BLaER1 treated with 17β-estradiol and CSF1 and Interleukin-3, amounts not matched to agents 10 nM and 100 nM (cell line): ENCODE measurements around the gene WDR5.

ENCODE experiments used
- H3K27ac ChIP-seq, 11 experiments: shearing (Covaris generic); formaldehyde crosslinking; 2 replicates each; pipeline ENCODE4 v1.8.1; 2022
- H3K27me3 ChIP-seq, 11 experiments: shearing (Covaris generic); formaldehyde crosslinking; 2 replicates each; pipeline ENCODE4 v1.8.1; 2022
- H3K36me3 ChIP-seq, 11 experiments: shearing (Covaris generic); formaldehyde crosslinking; 2 replicates each; pipeline ENCODE4 v1.8.1; 2022
- H3K4me1 ChIP-seq, 10 experiments: shearing (Covaris generic); formaldehyde crosslinking; 2 replicates each; pipeline ENCODE4 v1.8.1; 2022
- H3K4me2 ChIP-seq, 11 experiments: shearing (Covaris generic); formaldehyde crosslinking; 2 replicates each; pipeline ENCODE4 v1.8.1; 2022
- H3K4me3 ChIP-seq, 10 experiments: shearing (Covaris generic); formaldehyde crosslinking; 2 replicates each; pipeline ENCODE4 v1.8.1; 2022
- H3K9ac ChIP-seq, 11 experiments: shearing (Covaris generic); formaldehyde crosslinking; 2 replicates each; pipeline ENCODE4 v1.8.1; 2022
- H3K9me3 ChIP-seq, 11 experiments: shearing (Covaris generic); formaldehyde crosslinking; replicated peaks in 1 of 11; 2 replicates each; pipeline ENCODE4 v1.8.1; 2022
- H4K20me1 ChIP-seq, 11 experiments: shearing (Covaris generic); formaldehyde crosslinking; 2 replicates each; pipeline ENCODE4 v1.8.1; 2022
- Cebpa-rat ChIP-seq, 11 experiments: shearing (Covaris generic); IDR thresholded peaks; 2 replicates each; pipeline ENCODE4 v1.8.1; 2022

WDR5 gene

GRCh38 chr9:134158753-134159392 is 23.0 kb downstream of the WDR5 start:
- Histone ChIP-seq H3K9me3 (no peaks in the 10 kb centered on the region), H3K27me3 (peaks cover 0 to 19% (median 16%) of the 10 kb centered on the region in 11 experiments; a peak in 17 of 22 replicates), H3K4me3 (no peak overlapping the region), H3K27ac (peak overlapping the region in 5 of 11 experiments; percentile 53 to 76 (median 69); a peak in 7 of 22 replicates), H3K36me3 (peaks cover 50 to 80% (median 58%) of the 10 kb centered on the region in 11 experiments), H3K9ac (peak overlapping the region in 9 of 11 experiments; percentile 3 to 69 (median 38); a peak in 13 of 22 replicates), H3K4me1 (peaks cover 10 to 69% (median 45%) of the 10 kb centered on the region in 10 experiments; a peak in 19 of 20 replicates), H3K4me2 (peak overlapping the region; percentile 6 to 92 (median 81); a peak in 21 of 22 replicates), H4K20me1 (peaks cover 0 to 89% (median 64%) of the 10 kb centered on the region in 11 experiments; a peak in 20 of 22 replicates)
- TF ChIP-seq Cebpa-rat (IDR thresholded peaks at IDR 0.05) = peak in 4 of 11 experiments; percentile 37 to 69 (median 52); a peak in 2 of 22 replicates

- H3K36me3 ChIP-seq = peaks cover 41 to 72% (median 50%) of the 10 kb centered on the region in 11 experiments
- H3K27me3 ChIP-seq = peaks cover 0 to 22% (median 18%) of the 10 kb centered on the region in 11 experiments; a peak in 17 of 22 replicates
- no peak for TF ChIP-seq Cebpa-rat (IDR thresholded peaks at IDR 0.05)
- peak overlapping the region in 9 of 11 experiments; percentile 3 to 69 (median 38); a peak in 11 of 22 replicates for H3K9ac ChIP-seq
- peak overlapping the region in 10 of 11 experiments; percentile 48 to 92 (median 84); a peak in 20 of 22 replicates for H3K4me2 ChIP-seq
- H3K9me3 ChIP-seq = no peaks in the 10 kb centered on the region
- peak overlapping the region in 7 of 11 experiments; percentile 30 to 76 (median 68); a peak in 12 of 22 replicates for H3K27ac ChIP-seq
- peaks cover 10 to 72% (median 47%) of the 10 kb centered on the region in 10 experiments; a peak in 19 of 20 replicates for H3K4me1 ChIP-seq
- no peak overlapping the region for H3K4me3 ChIP-seq
- peaks cover 0 to 81% (median 55%) of the 10 kb centered on the region in 11 experiments; a peak in 20 of 22 replicates for H4K20me1 ChIP-seq
These were observed 23.8 kb downstream of the WDR5 start for GRCh38 chr9:134159566-134160245.

GRCh38 chr9:134161647-134162046 is 25.8 kb downstream of the WDR5 start:
- Histone ChIP-seq H3K4me3 (no peak overlapping the region), H3K27me3 (peaks cover 0 to 22% (median 18%) of the 10 kb centered on the region in 11 experiments; a peak in 17 of 22 replicates), H3K4me1 (peaks cover 10 to 72% (median 47%) of the 10 kb centered on the region in 10 experiments), H3K9ac (no peak overlapping the region), H3K36me3 (peaks cover 22 to 67% (median 32%) of the 10 kb centered on the region in 11 experiments), H3K4me2 (peak overlapping the region in 1 of 11 experiments; percentile 10; a peak in 1 of 22 replicates), H3K27ac (no peak overlapping the region), H4K20me1 (peaks cover 0 to 61% (median 36%) of the 10 kb centered on the region in 11 experiments; a peak in 19 of 22 replicates), H3K9me3 (no peaks in the 10 kb centered on the region)
- no peak for TF ChIP-seq Cebpa-rat (IDR thresholded peaks at IDR 0.05)

GRCh38 chr9:134162212-134162775 is 26.4 kb downstream of the WDR5 start:
- Histone ChIP-seq H3K9ac (no peak overlapping the region), H3K4me2 (peak overlapping the region in 1 of 11 experiments; percentile 10; a peak in 2 of 22 replicates), H3K27ac (no peak overlapping the region), H3K9me3 (no peaks in the 10 kb centered on the region), H3K27me3 (peaks cover 0 to 22% (median 18%) of the 10 kb centered on the region in 11 experiments; a peak in 17 of 22 replicates), H3K4me3 (no peak overlapping the region), H3K36me3 (peaks cover 15 to 67% (median 27%) of the 10 kb centered on the region in 11 experiments), H4K20me1 (peaks cover 0 to 55% (median 30%) of the 10 kb centered on the region in 11 experiments; a peak in 19 of 22 replicates), H3K4me1 (peaks cover 10 to 66% (median 46%) of the 10 kb centered on the region in 10 experiments)
- no peak for TF ChIP-seq Cebpa-rat (IDR thresholded peaks at IDR 0.05)

- Histone ChIP-seq H3K9ac (peak overlapping the region in 1 of 11 experiments; percentile 64; a peak in 6 of 22 replicates), H3K4me3 (no peak overlapping the region; a peak in 2 of 20 replicates), H4K20me1 (peaks cover 0 to 48% (median 23%) of the 10 kb centered on the region in 11 experiments; a peak in 19 of 22 replicates), H3K27me3 (peaks cover 0 to 22% (median 18%) of the 10 kb centered on the region in 11 experiments; a peak in 17 of 22 replicates), H3K4me2 (no peak overlapping the region; a peak in 1 of 22 replicates), H3K4me1 (peaks cover 10 to 59% (median 39%) of the 10 kb centered on the region in 10 experiments), H3K27ac (peak overlapping the region in 2 of 11 experiments; percentile 7 to 36; a peak in 1 of 22 replicates), H3K36me3 (peaks cover 9 to 66% (median 20%) of the 10 kb centered on the region in 11 experiments; a peak in 21 of 22 replicates), H3K9me3 (no peaks in the 10 kb centered on the region)
- no peak for TF ChIP-seq Cebpa-rat (IDR thresholded peaks at IDR 0.05)
These were observed 27.1 kb downstream of the WDR5 start for GRCh38 chr9:134162926-134163370.

- Histone ChIP-seq H3K27ac (peak overlapping the region in 3 of 11 experiments; percentile 7 to 36 (median 35); a peak in 11 of 22 replicates), H3K9me3 (peaks cover 0 to 2% (median 1%) of the 10 kb centered on the region in 11 experiments; a peak in 17 of 22 replicates), H3K27me3 (peaks cover 0 to 22% (median 18%) of the 10 kb centered on the region in 11 experiments; a peak in 17 of 22 replicates), H3K36me3 (peaks cover 3 to 66% (median 14%) of the 10 kb centered on the region in 11 experiments; a peak in 19 of 22 replicates), H3K9ac (peak overlapping the region in 1 of 11 experiments; percentile 64; a peak in 7 of 22 replicates), H3K4me2 (no peak overlapping the region; a peak in 1 of 22 replicates), H4K20me1 (peaks cover 0 to 42% (median 17%) of the 10 kb centered on the region in 11 experiments; a peak in 19 of 22 replicates), H3K4me3 (no peak overlapping the region; a peak in 3 of 20 replicates), H3K4me1 (peaks cover 10 to 53% (median 33%) of the 10 kb centered on the region in 10 experiments)
- TF ChIP-seq Cebpa-rat (IDR thresholded peaks at IDR 0.05) = no peak
These were observed 27.7 kb downstream of the WDR5 start for GRCh38 chr9:134163371-134164196.

- H4K20me1 ChIP-seq = peaks cover 0 to 29% (median 5%) of the 10 kb centered on the region in 11 experiments; a peak in 15 of 22 replicates
- peaks cover 4 to 40% (median 22%) of the 10 kb centered on the region in 10 experiments for H3K4me1 ChIP-seq
- H3K27me3 ChIP-seq = peaks cover 0 to 22% (median 18%) of the 10 kb centered on the region in 11 experiments; a peak in 17 of 22 replicates
- no peak overlapping the region for H3K4me3 ChIP-seq
- no peak overlapping the region for H3K27ac ChIP-seq
- no peak overlapping the region for H3K4me2 ChIP-seq
- peaks cover 0 to 13% (median 7%) of the 10 kb centered on the region in 11 experiments; a peak in 17 of 22 replicates for H3K9me3 ChIP-seq
- H3K9ac ChIP-seq = no peak overlapping the region
- peaks cover 0 to 67% (median 19%) of the 10 kb centered on the region in 11 experiments; a peak in 16 of 22 replicates for H3K36me3 ChIP-seq
- no peak for TF ChIP-seq Cebpa-rat (IDR thresholded peaks at IDR 0.05)
These were observed 29.0 kb downstream of the WDR5 start for GRCh38 chr9:134164879-134165278.
